Lung (tissue), 12 donors: ENCODE results near the gene CYB5R4. TPM values are rescaled to one million over a fixed set of nuclear protein-coding genes. Genes with fewer than 3 reads are reported as not detected.

Experiments used
- ATAC-seq: fragments of 200-7000 bp; cut with Tn5 transposase; one replicate; pipeline ENCODE4 v1.9.1; 2020; ENCODE audit warnings: moderate number of reproducible peaks; ENCODE audit not compliant: insufficient read depth, low FRiP score
- DNase-seq, 3 donors: peaks; one replicate each; pipeline ENCODE4 v3.0.0-alpha.2; 2013 to 2017
- H3K27ac ChIP-seq, 2 donors: one replicate each; pipeline ENCODE4 v1.5.1; 2013; ENCODE audit warnings: mild to moderate bottlenecking in 2 of 2, moderate library complexity in 2 of 2, control low read depth in 1 of 2, inconsistent platforms in 1 of 2, low read depth in 1 of 2, low read length in 1 of 2
- H3K27me3 ChIP-seq, 3 donors: one replicate each; pipeline ENCODE4 v1.5.1; 2013; ENCODE audit warnings: low read length in 2 of 3; ENCODE audit not compliant: control insufficient read depth in 3 of 3, insufficient read depth in 3 of 3
- H3K36me3 ChIP-seq, 4 donors: one replicate each; pipeline ENCODE4 v1.5.1; 2013; ENCODE audit warnings: low read length in 4 of 4, mild to moderate bottlenecking in 1 of 4, moderate library complexity in 1 of 4; ENCODE audit not compliant: control insufficient read depth in 4 of 4, insufficient read depth in 4 of 4
- H3K4me1 ChIP-seq, 5 donors: one replicate each; pipeline ENCODE4 v1.5.1; 2013; ENCODE audit warnings: low read length in 5 of 5, mild to moderate bottlenecking in 2 of 5, moderate library complexity in 1 of 5; ENCODE audit not compliant: control insufficient read depth in 5 of 5, insufficient read depth in 5 of 5
- H3K4me3 ChIP-seq: one replicate; pipeline ENCODE4 v1.5.1; 2013; ENCODE audit warnings: mild to moderate bottlenecking, control low read depth, moderate library complexity
- H3K9ac ChIP-seq, 2 donors: one replicate each; pipeline ENCODE4 v1.5.1; 2013; ENCODE audit warnings: low read length in 2 of 2, control low read depth in 1 of 2; ENCODE audit not compliant: insufficient read depth in 1 of 2
- H3K9me3 ChIP-seq, 4 donors: one replicate each; pipeline ENCODE4 v1.5.1; 2013; ENCODE audit warnings: low read length in 3 of 4, mild to moderate bottlenecking in 1 of 4, moderate library complexity in 1 of 4; ENCODE audit not compliant: control insufficient read depth in 4 of 4, insufficient read depth in 3 of 4
- WGBS, 2 donors: extraction: QIAGEN DNeasy Blood & Tissue Kit; methylation state at CpG; one replicate each; pipeline ENCODE4 v1.1.7; 2013; 5-methylcytosine and 5-hydroxymethylcytosine counted together
- polyA plus RNA-seq, 2 donors: library from polyadenylated mRNA; stranded (reverse); fragments of 200-250 nt; gene quantifications; one replicate each; pipeline ENCODE4 v1.2.1, GENCODE V29; 2013
- total RNA-seq, 2 donors: library from RNA; depleted of rRNA in 1 of 2; stranded (reverse); fragments of >200 nt in 1 of 2; gene quantifications; one replicate each; pipeline ENCODE4 v1.2.1, GENCODE V29; 2014 to 2021
- TF ChIP-seq, protein P1 (sequence below): IDR thresholded peaks from 2 replicates; pipeline ENCODE4 v1.5.1; 2012; ENCODE audit warnings: mild to moderate bottlenecking; ENCODE audit errors: control extremely low read depth, extremely low read depth
- donor health status: control.
- donor health status: control.
- donor health status: Bipolar disorder and iron deficiency.
- donor health status: healthy.
- donor health status: DM: yes; HTN: yes; CAD: no.

CYB5R4 gene
- total and polyA plus RNA-seq, 4 donors: 4.6 to 41.4 (median 24.9) TPM

GRCh38 chr6:83838727-83839126, 20.8 kb upstream of the CYB5R4 start:
- DNase-seq (no peak), ATAC-seq (no peak)
- TF ChIP-seq, protein P1, sequence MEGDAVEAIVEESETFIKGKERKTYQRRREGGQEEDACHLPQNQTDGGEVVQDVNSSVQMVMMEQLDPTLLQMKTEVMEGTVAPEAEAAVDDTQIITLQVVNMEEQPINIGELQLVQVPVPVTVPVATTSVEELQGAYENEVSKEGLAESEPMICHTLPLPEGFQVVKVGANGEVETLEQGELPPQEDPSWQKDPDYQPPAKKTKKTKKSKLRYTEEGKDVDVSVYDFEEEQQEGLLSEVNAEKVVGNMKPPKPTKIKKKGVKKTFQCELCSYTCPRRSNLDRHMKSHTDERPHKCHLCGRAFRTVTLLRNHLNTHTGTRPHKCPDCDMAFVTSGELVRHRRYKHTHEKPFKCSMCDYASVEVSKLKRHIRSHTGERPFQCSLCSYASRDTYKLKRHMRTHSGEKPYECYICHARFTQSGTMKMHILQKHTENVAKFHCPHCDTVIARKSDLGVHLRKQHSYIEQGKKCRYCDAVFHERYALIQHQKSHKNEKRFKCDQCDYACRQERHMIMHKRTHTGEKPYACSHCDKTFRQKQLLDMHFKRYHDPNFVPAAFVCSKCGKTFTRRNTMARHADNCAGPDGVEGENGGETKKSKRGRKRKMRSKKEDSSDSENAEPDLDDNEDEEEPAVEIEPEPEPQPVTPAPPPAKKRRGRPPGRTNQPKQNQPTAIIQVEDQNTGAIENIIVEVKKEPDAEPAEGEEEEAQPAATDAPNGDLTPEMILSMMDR: no peak
- Histone ChIP-seq H3K27me3 (no peaks in the 10 kb centered on the region), H3K4me3 (no peak overlapping the region), H3K27ac (no peak overlapping the region), H3K36me3 (no peaks in the 10 kb centered on the region), H3K4me1 (no peaks in the 10 kb centered on the region), H3K9ac (no peak overlapping the region), H3K9me3 (peaks cover 0 to 3% (median 1%) of the 10 kb centered on the region in 4 donors)
- WGBS, 2 donors: 84 to 87% methylated on average over 6 of the region's 6 CpGs

DNA sequence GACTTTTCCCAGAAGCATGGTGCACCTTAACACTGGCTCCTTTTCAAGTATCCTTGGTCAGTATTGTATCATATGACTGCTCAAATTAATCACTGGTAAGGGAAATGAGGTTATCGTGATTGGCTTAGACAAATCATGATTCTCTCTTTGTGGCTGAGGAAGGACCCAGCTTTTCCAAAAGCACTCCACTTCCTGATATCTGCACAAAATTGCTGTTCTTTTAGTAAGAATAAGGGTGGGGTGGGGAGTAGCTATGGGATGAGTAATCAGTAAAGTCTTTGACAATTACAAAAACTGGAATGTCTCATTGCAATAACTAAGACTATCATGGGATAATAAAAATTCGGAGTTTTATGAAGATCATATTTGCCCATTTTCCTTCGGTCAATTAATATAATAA, 15.3 kb upstream of the CYB5R4 start:
- DNase-seq (no peak), ATAC-seq (no peak)
- Histone ChIP-seq H3K27ac (no peak overlapping the region), H3K9me3 (no peaks in the 10 kb centered on the region), H3K4me1 (no peaks in the 10 kb centered on the region), H3K36me3 (no peaks in the 10 kb centered on the region), H3K9ac (no peak overlapping the region), H3K4me3 (no peak overlapping the region), H3K27me3 (no peaks in the 10 kb centered on the region)
- TF ChIP-seq, protein P1: no peak
- WGBS, 2 donors: 89 to 91% methylated on average over 3 of the region's 3 CpGs

GRCh38 chr6:83846291-83846690, 13.2 kb upstream of the CYB5R4 start:
- H3K27me3 ChIP-seq: peaks cover 0 to 9% (median under 1%) of the 10 kb centered on the region in 3 donors
- H3K27ac ChIP-seq: no peak overlapping the region
- WGBS, 2 donors: 47 to 75% methylated on average over 1 of the region's 1 CpG
- DNase-seq (no peak), ATAC-seq (no peak)
- no peaks in the 10 kb centered on the region for H3K36me3 ChIP-seq
- H3K9ac ChIP-seq: no peak overlapping the region
- H3K4me3 ChIP-seq: no peak overlapping the region
- H3K9me3 ChIP-seq: no peaks in the 10 kb centered on the region
- H3K4me1 ChIP-seq: no peaks in the 10 kb centered on the region
- TF ChIP-seq, protein P1: no peak

- TF ChIP-seq, protein P1: no peak
- DNase-seq: no peak
- no peak overlapping the region for H3K4me3 ChIP-seq
- H3K4me1 ChIP-seq: no peaks in the 10 kb centered on the region
- no peak overlapping the region for H3K9ac ChIP-seq
- H3K27me3 ChIP-seq: peaks cover 0 to 16% (median 9%) of the 10 kb centered on the region in 3 donors
- no peak for ATAC-seq
- no peaks in the 10 kb centered on the region for H3K36me3 ChIP-seq
- no peaks in the 10 kb centered on the region for H3K9me3 ChIP-seq
- H3K27ac ChIP-seq: no peak overlapping the region
These were observed 12.3 kb upstream of the CYB5R4 start for GRCh38 chr6:83847179-83847578.
